WTC11 (cell line): ENCODE measurements around the gene EHD3. TPM values are rescaled to one million over a fixed set of nuclear protein-coding genes. Genes with fewer than 3 reads are reported as not detected.
A peak's percentile ranks its signal among the peaks of the same experiment; 100 is the strongest.

ENCODE experiments used
- ATAC-seq: fragments of 200-7000 bp; cut with Tn5 transposase; 2 replicates; pipeline ENCODE4 v1.10.0; 2021; ENCODE audit warnings: mild to moderate bottlenecking, moderate library complexity
- CTCF ChIA-PET: fragments of 300-600 bp; sonication (Branson Sonifier 250); formaldehyde crosslinking; loops from one replicate; lab custom pipeline; 2021; ENCODE audit warnings: antibody characterized with exemption; lab: Charles Lee
- POLR2A ChIA-PET: fragments of 350-600 bp; sonication (Branson Sonifier 250); formaldehyde crosslinking; loops from one replicate; lab custom pipeline; 2021; ENCODE audit warnings: antibody characterized with exemption; lab: Charles Lee
- DNase-seq: peaks from one replicate; pipeline ENCODE4 v3.0.0; 2021; ENCODE audit warnings: low spot score
- H3K27ac Mint-ChIP-seq: 2 replicates; pipeline ENCODE4 v1.8.0; 2021; ENCODE audit warnings: mixed read lengths
- H3K27me3 Mint-ChIP-seq: 2 replicates; pipeline ENCODE4 v1.8.0; 2021; ENCODE audit warnings: low read depth, mild to moderate bottlenecking, moderate library complexity, mixed read lengths
- H3K36me3 Mint-ChIP-seq: 2 replicates; pipeline ENCODE4 v1.8.0; 2021; ENCODE audit warnings: mixed read lengths
- H3K4me1 Mint-ChIP-seq: 2 replicates; pipeline ENCODE4 v1.8.0; 2022; ENCODE audit warnings: mixed read lengths
- H3K4me3 Mint-ChIP-seq: 2 replicates; pipeline ENCODE4 v1.8.0; 2021; ENCODE audit warnings: mild to moderate bottlenecking, moderate library complexity, mixed read lengths
- H3K9me3 Mint-ChIP-seq: 2 replicates; pipeline ENCODE4 v1.8.0; 2021; ENCODE audit warnings: mixed read lengths
- CREM ChIP-seq: sonication (generic); formaldehyde crosslinking; IDR thresholded peaks from 2 replicates; pipeline ENCODE4 v1.8.1; 2022; ENCODE audit warnings: mild to moderate bottlenecking, missing genetic modification reagents, moderate library complexity
- KAT7 ChIP-seq: sonication (generic); formaldehyde crosslinking; IDR thresholded peaks from 2 replicates; pipeline ENCODE4 v1.8.1; 2023; ENCODE audit warnings: missing genetic modification reagents, mild to moderate bottlenecking, borderline replicate concordance
- NR2C2 ChIP-seq: sonication (generic); formaldehyde crosslinking; IDR thresholded peaks from 2 replicates; pipeline ENCODE4 v1.8.0; 2022; ENCODE audit warnings: mild to moderate bottlenecking, missing genetic modification reagents
- SMAD4 ChIP-seq: sonication (generic); formaldehyde crosslinking; IDR thresholded peaks from 2 replicates; pipeline ENCODE4 v1.8.0; 2022; ENCODE audit warnings: mild to moderate bottlenecking, missing genetic modification reagents
- SP1 ChIP-seq: sonication (generic); formaldehyde crosslinking; conservative IDR thresholded peaks from 2 replicates; pipeline ENCODE4 v1.8.1; 2022; ENCODE audit warnings: missing genetic modification reagents
- ZNF416 ChIP-seq: fragments of 250-450 bp; sonication (Bioruptor Pico); IDR thresholded peaks from 2 replicates; pipeline ENCODE4 v1.9.0; 2021; ENCODE audit warnings: mild to moderate bottlenecking, inconsistent platforms
- total RNA-seq: library from RNA; stranded (reverse); gene quantifications from 3 replicates; pipeline ENCODE4 v1.2.3, GENCODE V29; 2021
- TF ChIP-seq, protein P1 (sequence below): sonication (generic); formaldehyde crosslinking; IDR thresholded peaks from 2 replicates; pipeline ENCODE4 v1.8.1; 2023; ENCODE audit warnings: mild to moderate bottlenecking, missing genetic modification reagents
- TF ChIP-seq, protein P2 (sequence below): fragments of 250-450 bp; sonication (Bioruptor Pico); conservative IDR thresholded peaks from 2 replicates; pipeline ENCODE4 v1.9.0; 2021; ENCODE audit warnings: mild to moderate bottlenecking
- TF ChIP-seq, protein P3 (sequence below): sonication (generic); formaldehyde crosslinking; IDR thresholded peaks from 2 replicates; pipeline ENCODE4 v1.8.0; 2023; ENCODE audit warnings: mild to moderate bottlenecking, missing genetic modification reagents
- TF ChIP-seq, protein P4 (sequence below): sonication (generic); formaldehyde crosslinking; IDR thresholded peaks from 2 replicates; pipeline ENCODE4 v1.8.1; 2023; ENCODE audit warnings: mild to moderate bottlenecking, missing genetic modification reagents, moderate library complexity
- TF ChIP-seq, protein P5 (sequence below): fragments of 250-450 bp; sonication (Bioruptor Pico); IDR thresholded peaks from 2 replicates; pipeline ENCODE4 v1.9.0; 2021; ENCODE audit warnings: mild to moderate bottlenecking

The EHD3 gene
- total RNA-seq, 1 experiment from 2014 or later = 10.0 TPM

DNA sequence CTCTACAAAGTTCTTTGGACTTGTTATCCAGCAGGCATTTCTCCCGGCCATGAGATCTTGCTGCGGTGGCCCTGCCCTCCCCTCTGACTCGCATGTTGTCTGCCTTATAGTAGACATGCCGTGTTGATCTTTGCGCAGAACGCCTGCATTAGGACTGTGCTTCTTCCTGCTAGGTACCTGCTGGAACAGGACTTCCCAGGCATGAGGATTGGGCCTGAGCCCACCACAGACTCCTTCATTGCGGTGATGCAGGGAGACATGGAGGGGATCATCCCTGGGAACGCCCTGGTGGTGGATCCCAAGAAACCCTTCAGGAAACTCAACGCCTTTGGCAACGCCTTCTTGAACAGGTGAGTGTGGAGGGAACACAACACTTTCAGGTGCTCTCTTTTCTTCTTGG, 10.1 kb downstream of the EHD3 start:
- ChIA-PET POLR2A (no interaction called here), CTCF (no interaction called here)
- Mint-ChIP-seq H3K27ac (peak overlapping the region; percentile 74; the same call in 1 of the 2 replicates), H3K4me1 (peaks cover 11% of the 10 kb centered on the region), H3K4me3 (no peak overlapping the region), H3K27me3 (no peaks in the 10 kb centered on the region), H3K36me3 (peaks cover 7% of the 10 kb centered on the region), H3K9me3 (no peaks in the 10 kb centered on the region)
- ATAC-seq (no peak), DNase-seq (no peak)
- TF ChIP-seq, protein P1, sequence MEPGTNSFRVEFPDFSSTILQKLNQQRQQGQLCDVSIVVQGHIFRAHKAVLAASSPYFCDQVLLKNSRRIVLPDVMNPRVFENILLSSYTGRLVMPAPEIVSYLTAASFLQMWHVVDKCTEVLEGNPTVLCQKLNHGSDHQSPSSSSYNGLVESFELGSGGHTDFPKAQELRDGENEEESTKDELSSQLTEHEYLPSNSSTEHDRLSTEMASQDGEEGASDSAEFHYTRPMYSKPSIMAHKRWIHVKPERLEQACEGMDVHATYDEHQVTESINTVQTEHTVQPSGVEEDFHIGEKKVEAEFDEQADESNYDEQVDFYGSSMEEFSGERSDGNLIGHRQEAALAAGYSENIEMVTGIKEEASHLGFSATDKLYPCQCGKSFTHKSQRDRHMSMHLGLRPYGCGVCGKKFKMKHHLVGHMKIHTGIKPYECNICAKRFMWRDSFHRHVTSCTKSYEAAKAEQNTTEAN = no peak
- TF ChIP-seq, protein P2, sequence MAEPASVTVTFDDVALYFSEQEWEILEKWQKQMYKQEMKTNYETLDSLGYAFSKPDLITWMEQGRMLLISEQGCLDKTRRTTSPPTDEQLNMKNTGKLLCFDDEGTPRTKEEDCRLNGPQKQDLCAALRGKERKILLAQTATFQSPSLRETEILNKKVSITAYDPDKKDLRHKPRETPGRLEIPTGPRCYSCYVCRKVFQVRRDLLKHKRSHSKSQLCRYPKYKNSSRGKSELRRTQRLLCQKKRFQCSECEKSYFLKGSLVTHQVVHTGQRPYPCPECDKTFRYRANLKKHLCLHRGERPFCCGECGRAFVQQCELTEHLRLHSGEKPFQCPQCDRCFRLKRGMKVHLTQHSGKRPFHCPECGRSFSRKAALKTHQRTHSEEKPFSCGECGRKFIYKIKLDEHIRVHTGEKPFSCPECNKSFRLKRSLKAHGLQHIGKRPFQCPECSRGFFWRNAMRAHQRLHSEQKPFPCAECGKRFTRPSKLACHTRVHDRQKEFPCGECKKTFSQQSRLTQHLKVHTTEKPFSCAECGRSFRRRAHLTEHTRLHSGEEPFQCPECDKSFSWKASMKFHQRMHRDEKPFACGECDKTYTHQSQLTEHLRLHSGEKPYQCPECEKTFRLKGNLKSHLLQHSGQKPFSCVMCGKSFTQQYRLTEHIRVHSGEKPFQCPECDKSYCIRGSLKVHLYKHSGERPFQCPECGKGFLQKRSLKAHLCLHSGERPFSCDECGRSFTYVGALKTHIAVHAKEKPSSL = no peak
- TF ChIP-seq, protein P3, sequence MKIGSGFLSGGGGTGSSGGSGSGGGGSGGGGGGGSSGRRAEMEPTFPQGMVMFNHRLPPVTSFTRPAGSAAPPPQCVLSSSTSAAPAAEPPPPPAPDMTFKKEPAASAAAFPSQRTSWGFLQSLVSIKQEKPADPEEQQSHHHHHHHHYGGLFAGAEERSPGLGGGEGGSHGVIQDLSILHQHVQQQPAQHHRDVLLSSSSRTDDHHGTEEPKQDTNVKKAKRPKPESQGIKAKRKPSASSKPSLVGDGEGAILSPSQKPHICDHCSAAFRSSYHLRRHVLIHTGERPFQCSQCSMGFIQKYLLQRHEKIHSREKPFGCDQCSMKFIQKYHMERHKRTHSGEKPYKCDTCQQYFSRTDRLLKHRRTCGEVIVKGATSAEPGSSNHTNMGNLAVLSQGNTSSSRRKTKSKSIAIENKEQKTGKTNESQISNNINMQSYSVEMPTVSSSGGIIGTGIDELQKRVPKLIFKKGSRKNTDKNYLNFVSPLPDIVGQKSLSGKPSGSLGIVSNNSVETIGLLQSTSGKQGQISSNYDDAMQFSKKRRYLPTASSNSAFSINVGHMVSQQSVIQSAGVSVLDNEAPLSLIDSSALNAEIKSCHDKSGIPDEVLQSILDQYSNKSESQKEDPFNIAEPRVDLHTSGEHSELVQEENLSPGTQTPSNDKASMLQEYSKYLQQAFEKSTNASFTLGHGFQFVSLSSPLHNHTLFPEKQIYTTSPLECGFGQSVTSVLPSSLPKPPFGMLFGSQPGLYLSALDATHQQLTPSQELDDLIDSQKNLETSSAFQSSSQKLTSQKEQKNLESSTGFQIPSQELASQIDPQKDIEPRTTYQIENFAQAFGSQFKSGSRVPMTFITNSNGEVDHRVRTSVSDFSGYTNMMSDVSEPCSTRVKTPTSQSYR (CRISPR knock-in tag) = no peak

DNA sequence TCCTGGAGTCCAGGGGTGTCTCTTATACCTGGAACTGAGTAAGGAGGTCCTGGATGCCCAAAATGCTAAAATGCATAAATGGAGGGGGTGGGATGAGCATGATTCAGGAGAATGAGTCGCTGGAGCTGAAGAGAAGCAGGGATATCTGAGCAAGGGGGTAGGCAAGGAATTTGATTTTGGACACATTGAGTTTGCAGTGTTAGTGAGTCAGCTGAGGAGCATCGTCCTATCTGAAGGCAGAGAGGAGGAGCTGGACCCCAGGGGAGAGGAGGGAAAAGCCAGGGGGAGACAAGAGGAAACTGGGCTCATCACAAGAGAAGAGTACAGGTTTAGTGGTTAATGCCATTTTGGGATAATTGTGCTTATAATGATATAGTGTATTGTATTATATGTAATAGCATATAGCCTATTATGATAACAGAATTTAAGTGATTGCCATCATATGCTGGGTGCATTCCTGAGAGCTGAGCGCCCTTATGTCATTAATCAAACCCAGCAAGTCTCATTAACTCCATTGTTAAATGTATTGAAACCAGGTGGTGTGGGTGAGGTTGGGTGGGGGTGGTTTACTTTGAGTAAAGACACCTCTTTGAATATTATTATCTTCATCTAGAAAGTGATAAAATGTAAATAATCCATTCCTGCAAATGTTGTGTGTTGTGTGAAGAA, 12.4 kb downstream of the EHD3 start:
- ATAC-seq = no peak
- H3K27ac Mint-ChIP-seq = peak overlapping the region; percentile 3; the same call in 1 of the 2 replicates
- CTCF ChIA-PET = no interaction called here

DNA sequence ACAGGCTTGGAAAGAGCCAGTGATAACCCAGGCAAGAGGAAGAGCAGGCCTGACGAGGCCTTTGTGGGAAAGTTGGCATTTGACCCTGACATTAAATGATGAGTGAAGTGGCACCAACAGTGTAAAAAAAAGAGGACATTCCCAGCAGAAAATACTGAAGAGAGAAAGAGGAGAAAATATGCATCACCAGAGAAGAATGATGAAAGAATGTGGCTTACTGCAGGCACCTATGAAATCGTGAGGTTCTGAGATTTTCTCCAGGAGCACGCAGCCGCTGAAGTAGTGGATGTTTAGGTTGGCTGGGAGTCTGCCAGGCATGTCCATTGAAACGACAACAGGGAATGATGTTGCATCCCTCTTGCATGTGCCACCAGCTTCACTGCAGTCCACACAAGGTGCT, 13.8 kb downstream of the EHD3 start:
- H3K36me3 Mint-ChIP-seq = peaks cover 7% of the 10 kb centered on the region
- no peak overlapping the region for H3K4me3 Mint-ChIP-seq
- no peaks in the 10 kb centered on the region for H3K27me3 Mint-ChIP-seq
- no peaks in the 10 kb centered on the region for H3K9me3 Mint-ChIP-seq
- no peak for DNase-seq
- TF ChIP-seq, protein P4, sequence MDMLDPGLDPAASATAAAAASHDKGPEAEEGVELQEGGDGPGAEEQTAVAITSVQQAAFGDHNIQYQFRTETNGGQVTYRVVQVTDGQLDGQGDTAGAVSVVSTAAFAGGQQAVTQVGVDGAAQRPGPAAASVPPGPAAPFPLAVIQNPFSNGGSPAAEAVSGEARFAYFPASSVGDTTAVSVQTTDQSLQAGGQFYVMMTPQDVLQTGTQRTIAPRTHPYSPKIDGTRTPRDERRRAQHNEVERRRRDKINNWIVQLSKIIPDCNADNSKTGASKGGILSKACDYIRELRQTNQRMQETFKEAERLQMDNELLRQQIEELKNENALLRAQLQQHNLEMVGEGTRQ (CRISPR knock-in tag) = no peak
- TF ChIP-seq, protein P2 = no peak
- no peak for TF ChIP-seq ZNF416
- no peak for TF ChIP-seq SMAD4 (CRISPR knock-in tag)
- H3K27ac Mint-ChIP-seq = no peak overlapping the region
- no peaks in the 10 kb centered on the region for H3K4me1 Mint-ChIP-seq
- CTCF ChIA-PET = no interaction called here
- no peak for ATAC-seq
- POLR2A ChIA-PET = no interaction called here

More for the DNA sequence above, 12.4 kb downstream of the EHD3 start:
- no peaks in the 10 kb centered on the region for H3K4me1 Mint-ChIP-seq
- POLR2A ChIA-PET = interaction anchor here (1.1 kb wide), 1 partner anchor 12 kb away, joined by 3 read pairs; no protein-coding TSS in a partner anchor
- H3K36me3 Mint-ChIP-seq = peaks cover 7% of the 10 kb centered on the region
- no peak for DNase-seq
- no peaks in the 10 kb centered on the region for H3K9me3 Mint-ChIP-seq
- no peak overlapping the region for H3K4me3 Mint-ChIP-seq
- TF ChIP-seq ZNF416 (no peak), CREM (CRISPR knock-in tag) (no peak), SP1 (CRISPR knock-in tag) (no peak), KAT7 (CRISPR knock-in tag) (no peak), NR2C2 (CRISPR knock-in tag) (no peak)
- TF ChIP-seq, protein P5, sequence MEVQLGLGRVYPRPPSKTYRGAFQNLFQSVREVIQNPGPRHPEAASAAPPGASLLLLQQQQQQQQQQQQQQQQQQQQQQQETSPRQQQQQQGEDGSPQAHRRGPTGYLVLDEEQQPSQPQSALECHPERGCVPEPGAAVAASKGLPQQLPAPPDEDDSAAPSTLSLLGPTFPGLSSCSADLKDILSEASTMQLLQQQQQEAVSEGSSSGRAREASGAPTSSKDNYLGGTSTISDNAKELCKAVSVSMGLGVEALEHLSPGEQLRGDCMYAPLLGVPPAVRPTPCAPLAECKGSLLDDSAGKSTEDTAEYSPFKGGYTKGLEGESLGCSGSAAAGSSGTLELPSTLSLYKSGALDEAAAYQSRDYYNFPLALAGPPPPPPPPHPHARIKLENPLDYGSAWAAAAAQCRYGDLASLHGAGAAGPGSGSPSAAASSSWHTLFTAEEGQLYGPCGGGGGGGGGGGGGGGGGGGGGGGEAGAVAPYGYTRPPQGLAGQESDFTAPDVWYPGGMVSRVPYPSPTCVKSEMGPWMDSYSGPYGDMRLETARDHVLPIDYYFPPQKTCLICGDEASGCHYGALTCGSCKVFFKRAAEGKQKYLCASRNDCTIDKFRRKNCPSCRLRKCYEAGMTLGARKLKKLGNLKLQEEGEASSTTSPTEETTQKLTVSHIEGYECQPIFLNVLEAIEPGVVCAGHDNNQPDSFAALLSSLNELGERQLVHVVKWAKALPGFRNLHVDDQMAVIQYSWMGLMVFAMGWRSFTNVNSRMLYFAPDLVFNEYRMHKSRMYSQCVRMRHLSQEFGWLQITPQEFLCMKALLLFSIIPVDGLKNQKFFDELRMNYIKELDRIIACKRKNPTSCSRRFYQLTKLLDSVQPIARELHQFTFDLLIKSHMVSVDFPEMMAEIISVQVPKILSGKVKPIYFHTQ (CRISPR knock-in tag) = no peak
- H3K27me3 Mint-ChIP-seq = no peaks in the 10 kb centered on the region
